K562 (cell line): ENCODE measurements around the gene SPATS2L. TPM values are rescaled to one million over a fixed set of nuclear protein-coding genes. Genes with fewer than 3 reads are reported as not detected.

ENCODE experiments used
- AFF1 ChIP-seq, 2 experiments: fragments of 450-650 bp; IDR thresholded peaks; 2 replicates each; pipeline ENCODE4 v1.6.1; 2018; ENCODE audit warnings: mild to moderate bottlenecking in 2 of 2, low read depth in 1 of 2; ENCODE audit not compliant: partially characterized antibody in 2 of 2
- ATF1 ChIP-seq, 2 experiments: fragments of 450-650 bp in 1 of 2; IDR thresholded peaks; 2 replicates each; pipeline ENCODE4 v1.6.1; 2016; ENCODE audit warnings: missing compliant biosample characterization in 1 of 2, missing genetic modification characterization in 1 of 2
- ESRRB ChIP-seq: fragments of 250-450 bp; sonication (Bioruptor Pico); IDR thresholded peaks from 2 replicates; pipeline ENCODE4 v1.5.0; 2020; ENCODE audit warnings: mild to moderate bottlenecking, moderate library complexity, borderline replicate concordance
- KLF1 ChIP-seq: fragments of 450-650 bp; IDR thresholded peaks from 2 replicates; pipeline ENCODE4 v1.6.1; 2016; ENCODE audit warnings: missing genetic modification characterization, missing compliant biosample characterization
- NCOA1 ChIP-seq: fragments of 450-650 bp; IDR thresholded peaks from 2 replicates; pipeline ENCODE4 v1.6.1; 2016; ENCODE audit warnings: low read depth
- POLR2AphosphoS5 ChIP-seq: IDR thresholded peaks from 2 replicates; pipeline ENCODE4 v1.6.1; 2011; ENCODE audit warnings: mild to moderate bottlenecking, low read depth, low read length, moderate library complexity; ENCODE audit not compliant: control insufficient read depth, insufficient read depth
- SIN3B ChIP-seq: fragments of 450-650 bp; IDR thresholded peaks from 2 replicates; pipeline ENCODE4 v1.6.1; 2017; ENCODE audit warnings: low read depth, mild to moderate bottlenecking, moderate library complexity
- SRSF9 ChIP-seq: fragments of 200-400 bp; formaldehyde crosslinking; IDR thresholded peaks from 2 replicates; pipeline ENCODE4 v1.6.1; 2017; ENCODE audit warnings: low read depth, low read length, borderline replicate concordance
- TAF1 ChIP-seq: IDR thresholded peaks from 2 replicates; pipeline ENCODE4 v1.6.1; 2011; ENCODE audit warnings: mild to moderate bottlenecking, low read length, moderate library complexity; ENCODE audit not compliant: insufficient read depth, control insufficient read depth, severe bottlenecking; ENCODE audit errors: extremely low read depth
- TBP ChIP-seq: optimal IDR thresholded peaks from 2 replicates; pipeline ENCODE3; 2011; ENCODE audit warnings: low read depth, low read length, improper control_type of control experiment
- YY1 ChIP-seq, 3 experiments: IDR thresholded peaks; 2 replicates each; pipeline ENCODE4 v1.6.1; 2011; ENCODE audit warnings: low read length in 2 of 3, mild to moderate bottlenecking in 2 of 3, moderate library complexity in 2 of 3, borderline replicate concordance in 1 of 3, control low read depth in 1 of 3, low read depth in 1 of 3; ENCODE audit not compliant: insufficient read depth in 3 of 3, insufficient replicate concordance in 2 of 3, control insufficient read depth in 1 of 3, insufficient read length in 1 of 3; ENCODE audit errors: extremely low read depth in 1 of 3
- ZNF431 ChIP-seq: sonication (generic); formaldehyde crosslinking; IDR thresholded peaks from 2 replicates; pipeline ENCODE4 v1.8.0; 2022; ENCODE audit warnings: mild to moderate bottlenecking, missing genetic modification reagents
- ZNF639 ChIP-seq, 2 experiments: fragments of 200-800 bp in 1 of 2; sonication (Bioruptor generic) in 1 of 2; sonication (generic) in 1 of 2; formaldehyde crosslinking in 1 of 2; IDR thresholded peaks in 1 of 2; conservative IDR thresholded peaks in 1 of 2; 2 replicates each; pipeline versions ENCODE4 v1.5.0 to v1.6.1; 2016 to 2020; ENCODE audit warnings: missing compliant biosample characterization in 1 of 2, missing genetic modification characterization in 1 of 2, missing genetic modification reagents in 1 of 2
- polyA plus RNA-seq, 8 experiments: library from polyadenylated mRNA; depleted of rRNA in 4 of 8; stranded (reverse) in 5 of 8; unstranded in 3 of 8; fragments of >200 nt; fragmentation: Nextera tagmentation in 2 of 8; fragmentation: Illumina TruSeq in 1 of 8; extraction: Ambion mirVana in 2 of 8; extraction: Trizol in 1 of 8; gene quantifications; 2 replicates each; pipeline versions ENCODE4 v1.2.1 to v1.2.3, GENCODE V29; 2011 to 2014; ENCODE audit warnings: inconsistent platforms in 1 of 8, missing spikeins in 1 of 8
- total RNA-seq, 7 experiments: library from RNA; depleted of rRNA in 6 of 7; stranded (reverse); fragments of >200 nt in 6 of 7; fragmentation: Illumina TruSeq in 2 of 7; extraction: Trizol in 2 of 7; gene quantifications; 2 replicates each; pipeline versions ENCODE4 v1.2.1 to v1.2.3, GENCODE V29; 2011 to 2021; ENCODE audit warnings: low replicate concordance in 1 of 7
- TF ChIP-seq, protein P1 (sequence below): fragments of 450-650 bp; conservative IDR thresholded peaks from 2 replicates; pipeline ENCODE4 v1.6.1; 2016; ENCODE audit warnings: missing genetic modification characterization, low read depth, mild to moderate bottlenecking, control low read depth, missing compliant biosample characterization
- TF ChIP-seq, protein P2 (sequence below), 3 experiments: IDR thresholded peaks in 2 of 3; conservative IDR thresholded peaks in 1 of 3; 2 replicates each; pipeline ENCODE4 v1.5.1; 2011 to 2012; ENCODE audit warnings: low read length in 3 of 3, mild to moderate bottlenecking in 3 of 3, control low read depth in 2 of 3, improper control_type of control experiment in 1 of 3, inconsistent platforms in 1 of 3, low read depth in 1 of 3, mixed read lengths in 1 of 3, moderate library complexity in 1 of 3; ENCODE audit not compliant: insufficient read depth in 2 of 3

Gene SPATS2L
- total and polyA plus RNA-seq, 9 of the 15 experiments (the other 6 are each of a cell fraction or from before 2014, with no cell fraction given), result 11.3 to 41.5 (median 24.9) TPM

DNA sequence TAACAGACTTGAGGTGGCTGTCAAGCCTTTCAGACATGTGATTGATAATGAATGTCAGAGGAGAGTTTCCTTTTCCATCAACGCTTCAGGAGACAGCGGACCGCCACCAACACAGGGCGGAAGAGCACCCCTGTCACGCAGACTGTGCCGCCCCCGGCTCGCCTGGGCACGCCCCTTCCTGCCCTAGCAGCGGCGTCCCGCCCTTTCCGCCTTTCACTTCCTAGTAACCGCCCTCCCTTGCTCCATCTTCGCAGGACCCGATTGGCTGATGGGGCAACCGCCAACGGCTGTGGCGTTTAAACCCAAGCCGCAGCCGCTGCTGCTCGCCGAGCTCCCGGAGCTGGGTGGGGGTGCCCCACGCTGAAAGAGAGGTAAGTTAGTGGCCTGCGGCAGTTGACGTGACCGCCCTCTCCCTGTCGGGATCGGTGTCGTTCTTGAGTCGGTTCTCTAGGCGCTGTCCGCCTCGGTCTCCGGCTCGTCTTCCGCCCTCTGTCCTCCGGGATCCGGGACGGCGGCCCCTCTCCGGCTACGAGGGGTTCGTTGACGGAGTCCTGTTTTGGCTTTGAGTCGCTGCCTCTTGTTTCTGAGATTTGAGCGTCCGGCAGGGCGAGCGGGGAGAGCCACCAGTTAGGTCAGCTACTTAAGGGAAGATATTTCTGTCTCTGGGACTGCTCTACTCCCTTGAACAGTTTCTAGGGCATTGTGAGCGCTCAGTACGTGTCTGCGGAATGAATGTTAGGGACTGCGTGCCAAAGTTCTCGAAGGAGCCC, 219.6 kb downstream of the SPATS2L start, which contains the start of gene SGO2 (continued):
- TF ChIP-seq YY1 (IDR thresholded peaks at IDR 0.05; ENCODE audit: borderline replicate concordance in 1 of 3, control insufficient read depth in 1 of 3, extremely low read depth in 1 of 3, insufficient read depth in 3 of 3, insufficient read length in 1 of 3, insufficient replicate concordance in 2 of 3, low read depth in 1 of 3, low read length in 2 of 3) (peak in 1 of 3 experiments; percentile 33), TBP (peak; percentile 61), TAF1 (peak; percentile 59), ESRRB (CRISPR knock-in tag) (no peak), NCOA1 (no peak; the same call in 1 of the 2 replicates), POLR2AphosphoS5 (peak; percentile 59), SIN3B (peak; percentile 72; the same call in 1 of the 2 replicates), ZNF431 (peak; percentile 58; the same call in 1 of the 2 replicates), KLF1 (tag) (0 out of 2 replicates have a peak, but pooled peaks have one; percentile 39), ATF1 (CRISPR knock-in tag; IDR thresholded peaks at IDR 0.05) (no peak), ATF1 (tag; IDR thresholded peaks at IDR 0.05) (peak; percentile 67; the same call in 1 of the 2 replicates), AFF1 (IDR thresholded peaks at IDR 0.05; ENCODE audit: low read depth in 1 of 2, partially characterized antibody in 2 of 2) (no peak), ZNF639 (CRISPR knock-in tag; conservative IDR thresholded peaks at IDR 0.05 in 1 of 2, IDR thresholded peaks at IDR 0.05 in 1 of 2) (peak in 1 of 2 experiments; percentile 54; a peak in 1 of 4 replicates), SRSF9 (no peak)
- TF ChIP-seq, protein P1, sequence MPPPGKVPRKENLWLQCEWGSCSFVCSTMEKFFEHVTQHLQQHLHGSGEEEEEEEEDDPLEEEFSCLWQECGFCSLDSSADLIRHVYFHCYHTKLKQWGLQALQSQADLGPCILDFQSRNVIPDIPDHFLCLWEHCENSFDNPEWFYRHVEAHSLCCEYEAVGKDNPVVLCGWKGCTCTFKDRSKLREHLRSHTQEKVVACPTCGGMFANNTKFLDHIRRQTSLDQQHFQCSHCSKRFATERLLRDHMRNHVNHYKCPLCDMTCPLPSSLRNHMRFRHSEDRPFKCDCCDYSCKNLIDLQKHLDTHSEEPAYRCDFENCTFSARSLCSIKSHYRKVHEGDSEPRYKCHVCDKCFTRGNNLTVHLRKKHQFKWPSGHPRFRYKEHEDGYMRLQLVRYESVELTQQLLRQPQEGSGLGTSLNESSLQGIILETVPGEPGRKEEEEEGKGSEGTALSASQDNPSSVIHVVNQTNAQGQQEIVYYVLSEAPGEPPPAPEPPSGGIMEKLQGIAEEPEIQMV, result peak; percentile 89
- TF ChIP-seq, protein P2, sequence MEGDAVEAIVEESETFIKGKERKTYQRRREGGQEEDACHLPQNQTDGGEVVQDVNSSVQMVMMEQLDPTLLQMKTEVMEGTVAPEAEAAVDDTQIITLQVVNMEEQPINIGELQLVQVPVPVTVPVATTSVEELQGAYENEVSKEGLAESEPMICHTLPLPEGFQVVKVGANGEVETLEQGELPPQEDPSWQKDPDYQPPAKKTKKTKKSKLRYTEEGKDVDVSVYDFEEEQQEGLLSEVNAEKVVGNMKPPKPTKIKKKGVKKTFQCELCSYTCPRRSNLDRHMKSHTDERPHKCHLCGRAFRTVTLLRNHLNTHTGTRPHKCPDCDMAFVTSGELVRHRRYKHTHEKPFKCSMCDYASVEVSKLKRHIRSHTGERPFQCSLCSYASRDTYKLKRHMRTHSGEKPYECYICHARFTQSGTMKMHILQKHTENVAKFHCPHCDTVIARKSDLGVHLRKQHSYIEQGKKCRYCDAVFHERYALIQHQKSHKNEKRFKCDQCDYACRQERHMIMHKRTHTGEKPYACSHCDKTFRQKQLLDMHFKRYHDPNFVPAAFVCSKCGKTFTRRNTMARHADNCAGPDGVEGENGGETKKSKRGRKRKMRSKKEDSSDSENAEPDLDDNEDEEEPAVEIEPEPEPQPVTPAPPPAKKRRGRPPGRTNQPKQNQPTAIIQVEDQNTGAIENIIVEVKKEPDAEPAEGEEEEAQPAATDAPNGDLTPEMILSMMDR (IDR thresholded peaks at IDR 0.05 in 2 of 3, conservative IDR thresholded peaks at IDR 0.05 in 1 of 3; ENCODE audit: insufficient read depth in 2 of 3, low read depth in 1 of 3, low read length in 3 of 3), result peak in 2 of 3 experiments; percentile 15 to 16; a peak in 1 of 6 replicates
